Colonic mucosa (tissue), 4 donors: ENCODE results near the gene GNG11. TPM values are rescaled to one million over a fixed set of nuclear protein-coding genes. Genes with fewer than 3 reads are reported as not detected.
A peak's percentile ranks its signal among the peaks of the same experiment; 100 is the strongest.

Experiments used
- DNase-seq: peaks from one replicate; pipeline ENCODE4 v3.0.0-alpha.2; 2020
- H3K27ac ChIP-seq: fragments of 200-600 bp; one replicate; pipeline ENCODE4 v1.8.0; 2021
- H3K27me3 ChIP-seq: fragments of 200-600 bp; one replicate; pipeline ENCODE4 v1.8.0; 2021
- H3K36me3 ChIP-seq: fragments of 200-600 bp; one replicate; pipeline ENCODE4 v1.8.0; 2021
- H3K4me1 ChIP-seq: fragments of 200-600 bp; one replicate; pipeline ENCODE4 v1.8.0; 2021; ENCODE audit warnings: mild to moderate bottlenecking
- H3K4me3 ChIP-seq: fragments of 200-600 bp; one replicate; pipeline ENCODE4 v1.8.0; 2021
- H3K9ac ChIP-seq, 2 donors: one replicate each; pipeline ENCODE4 v1.7.0; 2013; ENCODE audit warnings: control low read depth in 2 of 2, low read depth in 2 of 2, low read length in 2 of 2
- H3K9me3 ChIP-seq: fragments of 200-600 bp; one replicate; pipeline ENCODE4 v1.8.0; 2021
- intact Hi-C: fragments of 100-400 bp; cut with DNase I; formaldehyde crosslinking; loops from one replicate; pipeline ENCODE4 v1.14.1; 2022
- total RNA-seq, 2 donors: library from RNA; stranded (reverse); fragmentation: NEBNext Ultra II Directional in 1 of 2; extraction: Animal tissue kit (Norgen Biotek cat#: 25700) in 1 of 2; gene quantifications; one replicate each; pipeline ENCODE4 v1.2.1, GENCODE V29; 2021
- TF ChIP-seq, protein P1 (sequence below): fragments of 200-600 bp; IDR thresholded peaks from one replicate; pipeline ENCODE4 v1.8.0; 2022; ENCODE audit warnings: antibody characterized with exemption, mild to moderate bottlenecking
- donor health status: healthy.
- donor health status: DM: no; HTN: no; CAD: no.
- donor health status: DM: no; HTN: no; CAD: no.

The GNG11 gene
- total RNA-seq, 2 donors from 2014 or later: 2.1 to 4.1 TPM

DNA sequence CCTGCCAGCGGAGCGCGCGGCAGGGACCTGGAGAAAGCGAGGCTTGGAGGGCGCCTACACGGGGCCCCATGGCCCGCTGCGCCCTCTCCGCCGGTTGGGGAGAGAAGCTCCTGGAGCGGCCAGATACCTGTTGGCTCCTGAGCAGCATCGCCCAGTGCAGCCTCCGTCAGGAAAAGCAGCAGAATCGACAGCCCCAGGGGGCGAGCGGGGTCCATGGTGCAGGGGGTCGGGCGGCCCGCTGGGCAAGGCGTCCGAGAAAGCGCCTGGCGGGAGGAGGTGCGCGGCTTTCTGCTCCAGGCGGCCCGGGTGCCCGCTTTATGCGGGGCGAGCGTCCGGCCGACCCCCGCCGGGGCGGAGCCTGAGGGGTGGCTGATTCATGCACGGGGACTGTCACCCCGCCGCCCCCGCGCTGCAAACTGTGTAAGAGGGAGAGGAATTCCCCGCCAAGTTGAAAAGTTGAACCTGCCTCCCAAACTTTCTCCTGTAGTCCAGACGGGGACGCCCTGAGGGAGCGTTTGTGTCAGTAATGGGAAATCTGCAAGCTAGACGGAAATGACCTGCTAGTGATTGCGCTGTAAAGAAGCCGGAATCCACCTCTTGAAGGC lies 31.0 kb upstream of the GNG11 start, which contains the start of gene TFPI2:
TSS of gene TFPI2 (minus strand) at position 290 of the 605 bp plus-strand sequence. CDS start at position 215, 75 bp downstream.
- Histone ChIP-seq H3K9ac (peak within 1 kb of the TSS in 1 of 2 donors; percentile 24), H3K9me3 (no peaks in the 10 kb centered on the region), H3K36me3 (no peaks in the 10 kb centered on the region), H3K27me3 (peaks cover 16% of the 10 kb centered on the region), H3K27ac (no peak within 1 kb of the TSS), H3K4me3 (peak within 1 kb of the TSS; percentile 31), H3K4me1 (no peaks in the 10 kb centered on the region)
- intact Hi-C loops: no loop called here
- TF ChIP-seq, protein P1, sequence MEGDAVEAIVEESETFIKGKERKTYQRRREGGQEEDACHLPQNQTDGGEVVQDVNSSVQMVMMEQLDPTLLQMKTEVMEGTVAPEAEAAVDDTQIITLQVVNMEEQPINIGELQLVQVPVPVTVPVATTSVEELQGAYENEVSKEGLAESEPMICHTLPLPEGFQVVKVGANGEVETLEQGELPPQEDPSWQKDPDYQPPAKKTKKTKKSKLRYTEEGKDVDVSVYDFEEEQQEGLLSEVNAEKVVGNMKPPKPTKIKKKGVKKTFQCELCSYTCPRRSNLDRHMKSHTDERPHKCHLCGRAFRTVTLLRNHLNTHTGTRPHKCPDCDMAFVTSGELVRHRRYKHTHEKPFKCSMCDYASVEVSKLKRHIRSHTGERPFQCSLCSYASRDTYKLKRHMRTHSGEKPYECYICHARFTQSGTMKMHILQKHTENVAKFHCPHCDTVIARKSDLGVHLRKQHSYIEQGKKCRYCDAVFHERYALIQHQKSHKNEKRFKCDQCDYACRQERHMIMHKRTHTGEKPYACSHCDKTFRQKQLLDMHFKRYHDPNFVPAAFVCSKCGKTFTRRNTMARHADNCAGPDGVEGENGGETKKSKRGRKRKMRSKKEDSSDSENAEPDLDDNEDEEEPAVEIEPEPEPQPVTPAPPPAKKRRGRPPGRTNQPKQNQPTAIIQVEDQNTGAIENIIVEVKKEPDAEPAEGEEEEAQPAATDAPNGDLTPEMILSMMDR: no peak
- DNase-seq: peak; percentile 18

DNA sequence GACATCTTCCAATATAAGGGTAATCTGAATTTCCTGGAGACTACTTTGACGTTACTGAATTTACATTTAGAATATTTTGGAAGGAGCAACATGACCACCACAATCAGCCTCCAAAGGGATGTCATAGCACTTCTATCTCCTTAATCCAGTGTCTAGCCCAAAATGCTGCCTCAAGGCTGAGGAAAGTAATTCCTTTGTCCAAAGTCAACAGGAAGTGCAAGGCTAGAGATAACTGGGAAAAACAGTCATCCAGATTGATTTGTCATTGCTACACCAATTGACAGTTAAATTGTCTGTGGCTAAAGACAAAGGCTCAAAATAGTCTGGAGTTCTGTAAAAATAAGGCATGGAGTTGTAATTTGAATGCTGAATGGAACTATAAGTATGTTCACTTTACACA lies 27.1 kb upstream of the GNG11 start:
- H3K9me3 ChIP-seq: no peaks in the 10 kb centered on the region
- DNase-seq: no peak
- no peak overlapping the region for H3K27ac ChIP-seq
- peaks cover 16% of the 10 kb centered on the region for H3K27me3 ChIP-seq
- H3K9ac ChIP-seq: no peak overlapping the region
- no peaks in the 10 kb centered on the region for H3K4me1 ChIP-seq
- H3K4me3 ChIP-seq: no peak overlapping the region
- H3K36me3 ChIP-seq: no peaks in the 10 kb centered on the region
- TF ChIP-seq, protein P1: no peak
- intact Hi-C loops: no loop called here

DNA sequence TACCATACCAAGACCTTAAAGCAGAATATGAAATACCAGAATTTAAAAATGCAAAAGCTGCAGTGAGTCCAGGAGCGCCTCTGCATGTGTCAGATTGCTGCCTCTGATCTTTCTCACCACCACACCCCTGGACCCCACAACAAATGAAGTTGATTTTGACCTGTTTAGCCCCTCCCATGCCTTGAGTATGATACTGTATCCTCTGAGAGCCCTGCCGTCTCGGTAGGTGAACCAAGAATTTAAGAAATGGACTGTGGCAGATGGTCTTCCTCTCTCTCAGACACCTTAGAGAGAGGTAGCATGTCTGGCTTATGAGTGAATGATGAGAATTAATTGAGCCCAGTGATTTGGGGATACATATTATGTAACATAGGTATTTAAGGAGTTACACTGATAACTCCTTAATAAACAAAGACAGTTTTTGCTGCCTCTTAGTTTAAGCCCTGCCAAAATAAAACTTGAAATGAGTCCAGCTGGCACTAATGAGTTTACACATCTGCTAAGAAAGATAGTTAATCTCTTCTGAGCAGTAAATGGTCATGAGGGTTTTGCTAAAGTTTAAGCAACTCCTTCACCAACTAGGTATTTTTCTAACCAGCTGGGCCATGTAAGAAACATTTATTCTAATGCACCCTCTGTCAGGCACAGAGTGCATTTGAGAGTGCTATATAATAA lies 26.4 kb upstream of the GNG11 start:
- no peaks in the 10 kb centered on the region for H3K9me3 ChIP-seq
- H3K36me3 ChIP-seq: no peaks in the 10 kb centered on the region
- no peaks in the 10 kb centered on the region for H3K4me1 ChIP-seq
- no peak overlapping the region for H3K4me3 ChIP-seq
- TF ChIP-seq, protein P1: no peak
- DNase-seq: no peak
- H3K9ac ChIP-seq: no peak overlapping the region
- intact Hi-C loops: no loop called here
- no peak overlapping the region for H3K27ac ChIP-seq
- peaks cover 9% of the 10 kb centered on the region for H3K27me3 ChIP-seq

DNA sequence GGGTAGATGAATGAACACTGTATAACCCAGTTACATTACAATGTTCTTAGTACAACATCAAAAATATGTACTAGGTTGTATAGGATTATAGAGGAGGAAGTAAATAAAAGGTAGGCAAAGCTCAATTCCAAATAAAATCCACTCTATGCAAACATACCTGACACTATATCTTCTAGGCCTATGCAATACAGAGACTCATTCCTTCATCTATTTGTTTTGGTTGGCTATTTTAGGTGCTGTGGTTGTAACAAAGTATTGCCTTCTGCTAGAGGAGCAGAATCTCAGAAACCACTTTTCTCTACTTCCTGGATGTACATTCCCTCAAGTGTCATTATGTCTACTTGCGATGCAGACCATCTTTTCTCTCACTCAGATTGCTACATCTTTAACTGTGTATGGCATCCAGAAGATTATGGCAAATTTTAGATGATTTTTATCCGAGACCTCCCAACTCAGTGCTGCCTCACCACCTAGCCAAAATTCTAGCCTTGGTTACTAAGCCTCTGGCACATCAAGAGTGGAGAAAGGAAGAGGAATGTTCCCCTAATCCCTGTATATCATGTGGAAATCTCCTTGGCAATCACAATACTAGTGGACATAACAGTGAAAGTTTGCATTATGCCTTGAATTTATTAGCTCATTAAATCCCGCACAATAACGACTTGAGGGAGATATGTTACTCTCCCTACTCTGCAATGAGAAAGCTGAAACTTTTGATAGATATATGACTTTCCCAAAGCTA lies 25.5 kb upstream of the GNG11 start:
- Histone ChIP-seq H3K4me1 (no peaks in the 10 kb centered on the region), H3K36me3 (no peaks in the 10 kb centered on the region), H3K9me3 (no peaks in the 10 kb centered on the region), H3K9ac (no peak overlapping the region), H3K27ac (no peak overlapping the region), H3K4me3 (no peak overlapping the region), H3K27me3 (peaks cover 3% of the 10 kb centered on the region)
- TF ChIP-seq, protein P1: no peak
- no peak for DNase-seq
- intact Hi-C loops: no loop called here

DNA sequence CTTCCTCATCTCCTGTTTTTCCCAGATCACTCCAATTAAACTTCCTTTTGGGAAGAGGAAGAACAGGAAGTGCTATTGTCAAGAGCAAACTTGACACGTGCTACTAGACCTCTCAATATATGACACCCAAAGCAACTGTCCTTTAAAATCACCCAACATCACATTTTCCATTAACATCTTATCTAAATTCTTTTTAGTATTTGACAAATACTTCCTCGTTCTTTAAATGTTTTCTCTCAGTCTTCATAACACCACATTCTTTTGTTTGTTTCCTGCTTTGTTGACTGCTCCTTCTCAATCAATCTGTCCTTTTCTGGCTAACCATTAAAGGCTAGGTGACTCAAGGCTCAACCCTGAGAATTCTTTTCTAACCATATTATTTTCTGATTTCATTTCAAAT lies 23.9 kb upstream of the GNG11 start:
- TF ChIP-seq, protein P1: no peak
- no peak for DNase-seq
- Histone ChIP-seq H3K27me3 (no peaks in the 10 kb centered on the region), H3K9me3 (no peaks in the 10 kb centered on the region), H3K4me1 (no peaks in the 10 kb centered on the region), H3K36me3 (no peaks in the 10 kb centered on the region), H3K27ac (no peak overlapping the region), H3K4me3 (no peak overlapping the region), H3K9ac (no peak overlapping the region)
- intact Hi-C loops: no loop called here
